Left ventricle myocardium superior (tissue), 1 donor: ENCODE results near the gene CTTNBP2. TPM values are rescaled to one million over a fixed set of nuclear protein-coding genes. Genes with fewer than 3 reads are reported as not detected.

Experiments
- ATAC-seq: fragments of 200-7000 bp; cut with Tn5 transposase; one replicate; pipeline ENCODE4 v1.9.1; 2020; ENCODE audit warnings: mild to moderate bottlenecking, moderate library complexity
- DNase-seq: peaks from one replicate; pipeline ENCODE4 v3.0.0-alpha.2; 2020
- intact Hi-C: fragments of 100-400 bp; cut with micrococcal nuclease; formaldehyde crosslinking; loops from one replicate; pipeline ENCODE4 v1.11.0; 2022
- total RNA-seq: library from RNA; stranded (reverse); fragmentation: NEBNext Ultra II Directional; extraction: Animal tissue kit (Norgen Biotek cat#: 25700); gene quantifications from one replicate; pipeline ENCODE4 v1.2.1, GENCODE V29; 2021
- donor health status: DM: no; HTN: yes; CAD: no; lungs with severe emphysema.

The CTTNBP2 gene
- total RNA-seq, 1 donor from 2014 or later: 0.77 TPM

GRCh38 chr7:117874191-117874700 is 1.0 kb upstream of the CTTNBP2 start:
- intact Hi-C loops: no loop called here
- ATAC-seq: no peak
- no peak for DNase-seq

- peak; percentile 81 for ATAC-seq
- intact Hi-C loops: no loop called here
- DNase-seq: peak; percentile 54
These were observed 506 bp downstream of the CTTNBP2 start for GRCh38 chr7:117872561-117873309.

GRCh38 chr7:117871778-117872538 is 1.3 kb downstream of the CTTNBP2 start:
- peak; percentile 47 for ATAC-seq
- intact Hi-C loops: no loop called here
- DNase-seq: peak; percentile 32

- ATAC-seq: no peak
- intact Hi-C loops: no loop called here
- DNase-seq: no peak
These were observed 1.9 kb downstream of the CTTNBP2 start for GRCh38 chr7:117871401-117871777.

GRCh38 chr7:117870448-117871130 is 2.7 kb downstream of the CTTNBP2 start:
- intact Hi-C loops: no loop called here
- DNase-seq: no peak
- ATAC-seq: no peak

GRCh38 chr7:117869374-117869773 is 3.9 kb downstream of the CTTNBP2 start:
- intact Hi-C loops: no loop called here
- DNase-seq (no peak), ATAC-seq (no peak)

- intact Hi-C loops: no loop called here
- ATAC-seq: no peak
- no peak for DNase-seq
These were observed 9.6 kb downstream of the CTTNBP2 start for GRCh38 chr7:117863618-117864017.

- DNase-seq (no peak), ATAC-seq (no peak)
- intact Hi-C loops: no loop called here
These were observed 10.9 kb downstream of the CTTNBP2 start for GRCh38 chr7:117862378-117862777.

- no peak for ATAC-seq
- intact Hi-C loops: no loop called here
- no peak for DNase-seq
These were observed 13.9 kb downstream of the CTTNBP2 start for GRCh38 chr7:117859246-117859812.

GRCh38 chr7:117858712-117859111 is 14.5 kb downstream of the CTTNBP2 start:
- ATAC-seq: no peak
- intact Hi-C loops: no loop called here
- no peak for DNase-seq

- intact Hi-C loops: no loop called here
- no peak for DNase-seq
- ATAC-seq: no peak
These were observed 15.5 kb downstream of the CTTNBP2 start for GRCh38 chr7:117857718-117858117.

- no peak for ATAC-seq
- intact Hi-C loops: no loop called here
- no peak for DNase-seq
These were observed 17.0 kb downstream of the CTTNBP2 start for GRCh38 chr7:117856196-117856595.

- intact Hi-C loops: no loop called here
- ATAC-seq: no peak
- DNase-seq: no peak
These were observed 19.1 kb downstream of the CTTNBP2 start for GRCh38 chr7:117854186-117854585.

GRCh38 chr7:117848941-117849340 is 24.3 kb downstream of the CTTNBP2 start:
- no peak for DNase-seq
- no peak for ATAC-seq
- intact Hi-C loops: no loop called here

- DNase-seq: no peak
- intact Hi-C loops: no loop called here
- ATAC-seq: no peak
These were observed 28.6 kb downstream of the CTTNBP2 start for GRCh38 chr7:117844678-117845077.

GRCh38 chr7:117841611-117842010 is 31.6 kb downstream of the CTTNBP2 start:
- intact Hi-C loops: no loop called here
- no peak for DNase-seq
- ATAC-seq: no peak

GRCh38 chr7:117841011-117841410 is 32.2 kb downstream of the CTTNBP2 start:
- no peak for ATAC-seq
- DNase-seq: no peak
- intact Hi-C loops: no loop called here

- intact Hi-C loops: no loop called here
- ATAC-seq (no peak), DNase-seq (no peak)
These were observed 33.7 kb downstream of the CTTNBP2 start for GRCh38 chr7:117839507-117839906.

- ATAC-seq (no peak), DNase-seq (no peak)
- intact Hi-C loops: no loop called here
These were observed 35.4 kb downstream of the CTTNBP2 start for GRCh38 chr7:117837841-117838240.
